ENCODE data around the gene NOL4.
"Not testable (repeated sequence)": the region's sequence is repeated elsewhere in the genome, so short reads cannot be mapped to it uniquely, and the experiment has no call there.

NOL4 gene, protein sequence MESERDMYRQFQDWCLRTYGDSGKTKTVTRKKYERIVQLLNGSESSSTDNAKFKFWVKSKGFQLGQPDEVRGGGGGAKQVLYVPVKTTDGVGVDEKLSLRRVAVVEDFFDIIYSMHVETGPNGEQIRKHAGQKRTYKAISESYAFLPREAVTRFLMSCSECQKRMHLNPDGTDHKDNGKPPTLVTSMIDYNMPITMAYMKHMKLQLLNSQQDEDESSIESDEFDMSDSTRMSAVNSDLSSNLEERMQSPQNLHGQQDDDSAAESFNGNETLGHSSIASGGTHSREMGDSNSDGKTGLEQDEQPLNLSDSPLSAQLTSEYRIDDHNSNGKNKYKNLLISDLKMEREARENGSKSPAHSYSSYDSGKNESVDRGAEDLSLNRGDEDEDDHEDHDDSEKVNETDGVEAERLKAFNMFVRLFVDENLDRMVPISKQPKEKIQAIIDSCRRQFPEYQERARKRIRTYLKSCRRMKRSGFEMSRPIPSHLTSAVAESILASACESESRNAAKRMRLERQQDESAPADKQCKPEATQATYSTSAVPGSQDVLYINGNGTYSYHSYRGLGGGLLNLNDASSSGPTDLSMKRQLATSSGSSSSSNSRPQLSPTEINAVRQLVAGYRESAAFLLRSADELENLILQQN

DNA sequence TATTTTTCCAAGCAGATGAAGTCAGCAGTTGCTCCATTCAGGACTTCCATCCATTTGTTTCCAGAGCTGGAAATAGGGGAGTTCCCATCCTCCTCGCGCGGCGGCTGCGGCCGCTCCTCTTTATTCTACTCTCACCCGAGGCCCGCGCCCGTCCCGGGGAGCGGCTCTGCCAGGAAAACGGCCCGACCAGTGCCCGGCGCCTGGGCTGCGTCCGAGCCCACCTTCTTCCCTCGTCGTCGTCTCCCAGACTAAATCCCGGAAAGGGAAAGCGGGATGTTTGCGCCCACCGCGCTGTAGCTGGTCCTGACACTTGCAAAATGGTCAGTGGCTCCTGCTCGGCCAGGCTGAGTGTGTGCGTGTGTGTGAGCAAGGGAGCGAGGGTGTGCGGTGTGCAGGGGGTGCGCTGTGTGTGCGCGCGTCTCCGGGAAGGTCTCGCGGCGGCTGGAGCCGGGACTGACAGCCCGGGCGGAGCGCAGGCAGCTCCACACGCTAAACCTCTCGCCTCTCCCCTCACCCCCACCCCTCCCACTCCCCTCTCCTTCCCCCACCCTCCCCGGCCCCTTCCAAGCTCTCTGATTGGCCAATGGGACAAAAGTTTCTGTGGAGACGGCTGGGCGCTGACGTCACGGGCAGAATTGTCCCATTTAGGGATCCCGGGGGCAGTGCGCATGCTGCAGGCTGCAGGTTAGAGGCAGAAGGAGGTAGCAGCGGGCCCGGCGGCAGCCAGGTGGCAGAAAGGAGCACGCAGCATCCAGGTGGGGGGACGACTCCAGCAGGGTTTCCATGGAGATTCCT, at the start of gene NOL4:
TSS of gene NOL4 (minus strand) at position 491 of the 795 bp plus-strand sequence. CDS start 1,660 bp downstream, outside the sequence.
- DNase-seq: no peak

DNA sequence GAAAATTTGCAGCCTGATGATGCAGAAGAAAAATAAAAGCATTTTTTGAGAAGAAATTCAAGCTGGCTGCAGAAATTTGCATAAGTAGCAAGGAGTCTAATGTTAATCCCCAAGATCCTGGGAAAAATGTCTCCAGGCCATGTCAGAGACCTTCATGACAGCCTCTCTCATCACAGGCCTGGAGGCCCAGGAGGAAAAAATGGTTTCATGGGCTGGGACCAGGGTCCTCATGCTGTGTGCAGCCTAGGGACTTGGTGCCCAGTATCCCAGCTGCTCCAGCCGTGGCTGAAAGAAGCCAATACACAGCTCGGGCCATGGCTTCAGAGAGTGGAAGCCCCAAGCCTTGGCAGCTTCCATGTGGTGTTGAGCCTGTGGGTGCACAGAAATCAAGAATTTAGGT, 41.3 kb upstream of the NOL4 start:
- DNase-seq: not testable (repeated sequence)

DNA sequence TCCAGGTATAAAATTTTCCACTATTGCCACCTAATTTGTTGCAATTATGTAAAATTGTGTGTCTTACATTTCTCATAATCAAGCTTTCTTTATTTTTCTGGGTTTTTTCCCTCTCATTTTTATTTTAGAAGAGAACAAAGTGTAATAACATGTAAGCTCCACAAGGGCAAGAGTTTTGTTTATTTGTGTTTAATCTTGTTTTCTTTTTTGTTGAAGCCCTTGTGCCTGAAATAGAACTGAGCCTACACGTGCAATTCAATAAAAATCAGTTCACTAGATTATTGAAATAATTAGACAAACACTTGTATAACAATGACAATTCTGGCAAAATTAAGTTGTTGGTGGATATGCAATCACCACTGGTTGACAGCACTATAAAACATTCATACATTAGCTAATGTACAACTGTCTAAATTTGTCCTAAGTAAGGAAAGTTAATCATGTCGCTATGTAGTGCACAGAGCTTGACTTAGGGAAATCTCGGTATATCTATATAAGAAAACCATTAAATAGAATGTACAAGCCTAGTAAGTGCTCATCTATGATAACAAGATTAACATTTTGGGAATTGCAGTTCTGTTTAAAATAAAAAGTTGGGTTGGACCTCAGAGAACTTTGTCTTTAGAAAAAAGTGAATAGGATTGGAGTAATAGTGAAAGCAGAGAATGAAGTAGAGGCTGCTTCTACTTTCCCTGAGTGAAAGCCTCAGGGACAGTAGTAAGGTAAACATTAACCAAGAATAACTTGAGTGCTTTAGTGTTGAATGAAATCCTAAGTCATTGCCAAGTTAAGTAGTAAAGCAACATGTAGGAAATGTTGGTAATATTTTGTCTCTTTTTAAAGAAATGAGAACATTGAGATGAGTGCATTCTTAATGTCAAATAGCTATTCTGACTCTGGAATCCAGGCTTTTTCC, 37.4 kb upstream of the NOL4 start:
- DNase-seq: no peak

- no peak for DNase-seq
Observed at GRCh38 chr18:34258176-34258575, 33.5 kb upstream of the NOL4 start.

DNA sequence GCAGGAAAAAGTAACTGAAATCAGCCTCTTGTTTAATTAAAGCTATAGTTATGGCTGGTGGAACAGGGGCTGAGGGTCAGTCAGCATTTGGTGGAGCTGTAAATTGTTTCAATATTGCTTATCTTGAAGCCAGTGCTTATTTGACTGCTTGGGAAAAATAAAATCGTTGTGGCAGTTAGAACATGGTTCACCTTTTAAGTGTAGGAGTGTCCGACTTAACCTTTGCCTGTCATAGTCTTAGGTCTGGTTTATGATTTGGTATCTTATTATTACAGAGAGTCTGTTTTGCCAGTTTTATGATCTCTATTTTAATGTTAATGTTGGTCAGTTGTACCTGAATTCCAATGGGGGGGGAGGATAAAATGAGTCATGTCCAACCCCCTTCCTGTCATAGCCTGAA, 27.2 kb upstream of the NOL4 start:
- no peak for DNase-seq

GRCh38 chr18:34248727-34249126, 24.0 kb upstream of the NOL4 start:
- no peak for DNase-seq

- no peak for DNase-seq
Observed at GRCh38 chr18:34242739-34243138, 18.0 kb upstream of the NOL4 start.

DNA sequence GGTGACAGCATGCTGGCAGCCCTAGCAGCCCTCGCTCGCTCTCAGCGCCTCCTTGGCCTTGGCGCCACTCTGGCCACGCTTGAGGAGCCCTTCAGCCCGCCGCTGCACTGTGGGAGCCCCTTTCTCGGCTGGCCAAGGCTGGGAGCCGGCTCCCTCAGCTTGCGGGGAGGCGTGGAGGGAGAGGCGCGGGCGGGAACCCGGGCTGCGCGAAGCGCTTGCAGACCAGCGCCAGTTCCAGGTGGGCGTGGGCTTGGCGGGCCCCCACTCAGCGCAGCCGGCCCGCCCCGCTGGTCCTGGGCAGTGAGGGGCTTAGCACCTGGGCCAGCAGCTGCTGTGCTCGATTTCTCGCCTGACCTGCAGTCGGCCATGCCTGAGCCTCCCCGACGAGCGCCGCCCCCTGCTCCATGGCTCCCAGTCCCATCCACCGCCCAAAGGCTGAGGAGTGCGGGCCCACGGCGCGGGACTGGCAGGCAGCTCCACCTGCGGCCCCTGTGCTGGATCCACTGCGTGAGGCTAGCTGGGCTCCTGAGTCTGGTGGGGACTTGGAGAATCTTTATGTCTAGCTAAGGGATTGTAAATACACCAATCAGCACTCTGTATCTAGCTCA, 9.2 kb upstream of the NOL4 start:
- not testable (repeated sequence) for DNase-seq

DNA sequence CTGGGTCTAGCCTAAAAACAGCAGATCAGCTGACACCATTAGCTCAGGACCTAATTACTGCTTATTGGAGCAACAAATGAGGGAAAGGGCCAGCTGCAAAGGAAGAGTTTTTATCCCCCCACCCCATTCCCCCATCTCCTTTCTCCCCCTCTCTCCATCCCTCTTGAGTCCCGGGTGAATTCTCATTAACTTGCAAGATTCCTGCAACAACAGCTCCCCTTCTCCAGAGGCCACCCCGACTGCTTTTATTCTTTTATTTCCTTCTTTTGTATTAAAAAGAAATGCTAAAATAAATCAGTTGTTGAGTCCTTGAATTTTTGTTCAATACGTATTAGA, 473 bp upstream of the NOL4 start:
- DNase-seq: no peak

DNA sequence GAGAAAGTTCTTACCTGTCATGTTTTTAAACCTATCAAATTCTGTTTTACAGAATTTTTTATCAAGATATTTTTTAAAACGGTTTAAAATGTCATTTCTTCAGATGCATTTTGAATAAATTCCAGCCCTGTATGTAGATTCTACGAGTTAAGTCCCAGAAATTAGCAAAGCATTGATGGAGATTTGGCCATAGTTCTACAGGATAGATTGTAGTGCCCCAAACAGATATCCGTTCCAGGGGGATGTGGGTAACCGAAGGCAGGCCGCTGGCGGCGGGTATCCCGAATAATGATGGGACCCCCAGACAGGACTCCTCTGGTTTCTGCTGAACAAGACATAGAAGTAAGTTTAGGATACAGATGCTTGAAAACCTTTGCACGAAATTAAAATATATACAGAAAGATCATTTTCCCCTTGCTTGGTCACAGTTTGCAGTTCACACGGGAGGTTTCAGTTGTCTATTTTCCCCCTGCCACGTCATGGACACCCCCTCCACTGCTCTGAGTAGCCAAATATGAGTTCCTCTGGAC, 755 bp downstream of the NOL4 start:
- DNase-seq: no peak

- DNase-seq: no peak
Observed at GRCh38 chr18:34223164-34223892, 1.4 kb downstream of the NOL4 start.

DNA sequence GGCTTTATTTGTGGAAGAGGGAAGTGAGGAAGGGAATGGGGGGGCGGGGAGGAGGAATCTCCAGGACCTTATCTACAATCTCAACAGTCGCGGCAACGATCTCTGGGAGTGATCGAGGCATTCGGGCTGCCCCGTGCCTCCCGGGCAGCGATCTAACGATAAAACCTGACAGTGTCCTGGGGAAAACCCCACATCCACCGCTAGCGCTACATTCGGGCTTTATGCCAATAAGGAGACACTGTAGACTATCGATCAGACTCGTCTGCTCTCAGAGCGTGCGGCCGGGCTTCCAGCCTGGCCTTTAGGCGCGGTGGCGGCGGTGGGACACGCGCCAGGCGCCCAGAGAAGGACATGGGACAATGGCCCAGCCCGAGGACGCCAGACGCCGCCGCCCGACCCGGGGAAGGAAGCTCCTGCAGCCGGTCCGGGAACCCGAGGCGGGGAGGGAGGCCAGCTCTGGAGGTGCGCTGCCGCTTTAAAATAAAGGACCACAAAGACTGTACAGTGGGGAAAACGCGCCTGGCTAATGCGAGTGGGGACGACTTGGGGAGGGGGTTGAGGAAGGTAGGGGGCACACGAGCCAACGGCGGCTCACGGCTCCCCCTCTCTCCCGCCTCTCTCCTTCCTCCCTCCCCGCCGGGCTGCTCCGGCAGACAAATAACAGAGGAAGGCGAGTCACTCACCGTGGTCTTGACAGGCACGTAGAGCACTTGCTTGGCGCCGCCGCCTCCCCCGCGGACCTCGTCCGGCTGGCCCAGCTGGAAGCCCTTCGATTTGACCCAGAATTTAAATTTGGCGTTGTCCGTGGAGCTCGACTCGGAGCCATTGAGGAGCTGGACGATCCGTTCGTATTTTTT, 2.2 kb downstream of the NOL4 start:
- DNase-seq: no peak

DNA sequence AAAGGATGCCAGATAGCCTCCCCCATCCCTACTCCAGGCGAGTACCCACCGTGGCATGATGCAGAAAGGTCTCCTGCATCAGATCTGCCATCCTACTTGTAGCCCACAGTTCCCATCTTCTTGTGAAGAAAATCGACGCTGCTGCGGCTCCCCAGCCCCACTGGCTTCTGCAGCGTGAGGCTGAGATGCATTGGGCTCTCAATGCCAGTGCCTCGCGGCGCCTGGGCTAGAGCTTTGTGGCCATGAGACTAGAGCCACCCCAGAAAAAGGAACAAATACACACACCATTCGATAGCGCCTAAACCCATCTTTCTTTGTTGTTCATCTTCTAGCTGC, 2.8 kb downstream of the NOL4 start:
- no peak for DNase-seq

DNA sequence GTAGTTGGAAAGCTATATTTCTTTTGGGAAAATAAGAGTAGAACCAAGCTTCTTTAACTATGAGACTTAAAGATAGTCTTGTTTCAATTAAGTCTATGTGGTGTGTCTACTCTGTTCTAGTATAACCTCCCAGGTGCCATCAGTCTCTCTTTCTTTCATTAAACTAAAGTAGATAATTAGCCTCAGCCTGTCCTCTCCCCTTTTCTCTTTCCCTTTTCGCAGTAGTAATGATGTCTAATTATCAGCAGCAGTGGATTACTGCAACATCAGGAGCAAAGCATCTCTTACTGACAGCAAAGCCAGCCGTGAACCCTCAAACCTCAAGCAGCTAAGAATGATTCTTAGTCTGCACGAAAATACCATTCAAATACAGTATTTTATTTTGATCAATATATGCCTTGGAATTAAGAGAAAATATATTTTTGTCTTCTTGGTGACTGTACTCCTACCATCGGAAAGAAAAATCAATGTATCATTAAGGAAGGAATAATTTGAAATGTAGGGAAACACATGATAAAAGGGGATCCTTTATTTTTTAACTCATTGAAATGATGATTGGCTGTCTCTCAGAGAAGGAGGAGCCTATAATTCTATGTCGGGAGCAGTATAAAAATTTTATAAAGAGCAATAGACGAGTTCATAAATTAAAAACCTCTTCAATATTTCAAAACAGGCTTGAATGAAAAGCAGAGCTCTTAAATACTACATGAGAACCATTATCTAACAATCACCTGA, 4.5 kb downstream of the NOL4 start:
- no peak for DNase-seq

GRCh38 chr18:34219651-34220050, 5.1 kb downstream of the NOL4 start:
- DNase-seq: no peak

DNA sequence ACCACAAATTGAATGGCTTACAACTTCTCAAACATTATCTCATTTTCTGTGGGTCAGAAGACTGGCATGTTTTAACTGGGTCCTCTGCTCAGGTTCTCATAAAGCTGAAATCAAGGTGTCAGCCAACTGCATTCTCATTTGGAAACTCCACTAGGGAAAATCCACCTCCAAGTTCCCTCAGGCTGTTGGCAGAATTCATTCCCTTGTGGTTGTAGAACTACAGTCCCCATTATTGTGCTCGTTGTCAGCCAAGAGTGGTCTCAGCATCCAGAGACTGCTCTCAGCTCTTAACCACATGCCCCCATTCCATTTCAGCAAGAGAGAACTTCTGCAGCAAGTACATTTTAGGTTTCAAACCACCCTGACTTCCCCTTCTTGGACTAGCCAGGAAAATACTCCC, 12.2 kb downstream of the NOL4 start:
- DNase-seq: no peak

DNA sequence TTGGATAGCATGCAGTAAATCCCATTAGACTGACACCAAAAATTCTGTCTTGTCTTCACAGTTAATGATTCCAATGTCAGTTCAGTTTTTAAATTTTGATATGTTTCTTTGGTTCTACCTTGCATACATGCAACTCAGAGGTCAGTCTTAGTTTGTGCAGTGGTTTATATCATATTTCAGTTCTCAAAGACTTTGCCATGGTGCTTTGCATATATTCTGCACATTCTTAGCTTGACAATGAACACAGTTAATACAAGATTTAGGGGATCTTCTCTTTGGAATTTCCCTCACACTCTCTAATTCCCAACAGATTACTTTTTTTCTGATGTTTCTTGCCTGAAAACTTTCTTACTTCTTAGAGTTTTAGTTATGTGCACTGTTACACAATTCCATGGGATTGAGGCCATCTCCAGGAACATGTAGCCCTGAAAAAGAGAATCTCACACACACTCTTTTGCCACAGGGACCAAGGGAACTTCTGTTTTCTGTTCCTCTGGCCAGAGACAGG, 17.3 kb downstream of the NOL4 start:
- no peak for DNase-seq

DNA sequence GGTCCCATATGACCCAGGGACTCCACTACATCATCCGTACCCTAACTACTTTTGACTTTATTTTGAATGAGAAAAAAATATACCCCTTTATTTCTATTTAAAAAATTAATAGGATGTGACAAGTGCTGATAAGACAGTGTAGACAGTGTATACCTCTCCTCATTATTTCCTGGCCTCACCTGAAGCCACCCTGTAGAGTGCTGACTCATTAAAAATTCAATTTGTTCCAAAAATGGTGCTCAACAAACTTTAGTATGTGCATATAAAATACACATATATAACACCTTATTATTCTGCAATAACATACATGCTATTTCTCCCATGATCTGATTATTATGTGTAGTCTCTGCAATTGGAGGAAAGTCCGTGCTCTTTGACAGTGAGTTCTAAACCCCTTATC, 20.8 kb downstream of the NOL4 start:
- DNase-seq: no peak

DNA sequence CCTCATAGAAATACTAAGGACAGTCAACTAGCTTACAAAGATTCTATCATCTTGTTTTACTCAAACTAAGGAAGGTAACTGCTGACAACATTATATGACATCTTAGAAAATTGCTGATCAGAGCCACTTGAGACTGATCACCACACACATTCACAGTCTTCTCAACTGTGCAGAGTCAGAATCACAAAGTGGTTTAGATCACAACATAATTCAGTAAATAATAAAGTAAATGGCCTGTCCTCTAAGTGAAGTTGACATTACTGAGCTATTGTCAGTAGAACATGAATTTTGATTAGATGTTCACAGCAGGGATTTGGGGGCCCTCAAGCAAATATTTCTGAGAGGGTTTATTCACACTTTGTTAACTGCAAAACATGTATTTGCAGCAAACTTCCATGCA, 28.5 kb downstream of the NOL4 start:
- no peak for DNase-seq

DNA sequence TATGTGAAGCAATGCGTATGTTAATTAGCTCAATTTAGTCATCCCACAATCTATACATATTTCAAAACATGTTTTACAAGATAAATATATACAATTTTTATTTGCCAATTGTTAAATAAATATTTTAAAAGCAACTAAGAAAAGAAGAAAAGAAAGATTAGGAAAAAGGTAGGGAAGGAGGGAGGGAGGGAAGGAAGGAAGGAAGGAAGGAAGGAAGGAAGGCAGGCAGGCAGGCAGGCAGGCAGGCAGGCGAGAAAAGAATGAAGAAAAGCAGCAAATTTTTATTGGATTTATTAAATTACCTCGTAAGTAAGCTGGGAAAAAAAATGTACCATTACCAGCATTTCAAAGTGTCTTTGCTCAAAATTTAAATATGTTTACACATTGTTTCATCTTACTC, 30.5 kb downstream of the NOL4 start:
- DNase-seq: no peak

Data from activated CD4-positive, alpha-beta T cell treated with anti-CD3 and anti-CD28 coated beads, Interleukin-2, amount 50 U/mL, for 48 hours (primary cell).